Transverse colon (tissue), 4 donors: ENCODE results near the gene YTHDC1. TPM values are rescaled to one million over a fixed set of nuclear protein-coding genes. Genes with fewer than 3 reads are reported as not detected.

Experiments
- DNase-seq: peaks from one replicate; pipeline ENCODE4 v3.0.0-alpha.2; 2019
- H3K27ac ChIP-seq, 4 donors: fragments of 200-600 bp; sonication (generic); 2 replicates each; pipeline ENCODE4 v1.5.1; 2016 to 2018; ENCODE audit warnings: inconsistent platforms in 4 of 4
- H3K27me3 ChIP-seq: fragments of 200-600 bp; sonication (generic); 2 replicates; pipeline ENCODE4 v1.5.1; 2017; ENCODE audit warnings: inconsistent platforms
- H3K36me3 ChIP-seq, 4 donors: fragments of 200-600 bp; sonication (generic); 2 replicates each; pipeline ENCODE4 v1.5.1; 2017 to 2019; ENCODE audit warnings: inconsistent platforms in 4 of 4
- H3K4me1 ChIP-seq, 4 donors: fragments of 200-600 bp; sonication (generic); 2 replicates each; pipeline ENCODE4 v1.5.1; 2017 to 2020; ENCODE audit warnings: inconsistent platforms in 4 of 4
- H3K4me3 ChIP-seq, 4 donors: fragments of 200-600 bp; sonication (generic); 1 replicate in 1 of 4; 2 replicates in 3 of 4; pipeline versions ENCODE4 v1.5.1 to v1.6.1; 2017 to 2019; ENCODE audit warnings: inconsistent platforms in 4 of 4
- H3K9me3 ChIP-seq, 2 donors: fragments of 200-600 bp; sonication (generic); 2 replicates each; pipeline ENCODE4 v1.5.1; 2017 to 2019; ENCODE audit warnings: inconsistent platforms in 2 of 2
- EP300 ChIP-seq: sonication (generic); formaldehyde crosslinking; IDR thresholded peaks from one replicate; pipeline ENCODE4 v1.6.1; 2017; ENCODE audit warnings: antibody characterized with exemption, low read depth
- POLR2A ChIP-seq: fragments of 450-650 bp; IDR thresholded peaks from one replicate; pipeline ENCODE4 v1.6.1; 2016; ENCODE audit warnings: antibody characterized with exemption, mild to moderate bottlenecking, moderate library complexity
- POLR2AphosphoS5 ChIP-seq, 3 donors: sonication (generic); formaldehyde crosslinking; IDR thresholded peaks; one replicate each; pipeline ENCODE4 v1.6.1; 2016; ENCODE audit warnings: antibody characterized with exemption in 3 of 3
- WGBS, 2 donors: methylation state at CpG; one replicate each; pipeline ENCODE4 v1.1.5; 2018; ENCODE audit warnings: low coverage in 1 of 2; 5-methylcytosine and 5-hydroxymethylcytosine counted together
- in situ Hi-C, 4 donors: fragments of 200-750 bp; cut with MboI; loops; one replicate each; pipeline versions ENCODE4 v1.15.0 to v1.15.1; 2017; ENCODE audit warnings: low sequenced_read_pairs in 3 of 4, low pct_ligation_motif_present in 1 of 4, low pct_unique_long_range_greater_than_20kb in 1 of 4
- intact Hi-C: fragments of 100-400 bp; cut with DNase I; formaldehyde crosslinking; loops from one replicate; pipeline ENCODE4 v1.15.1; 2023; ENCODE audit warnings: low total_unique reads
- total RNA-seq, 4 donors: library from RNA; depleted of rRNA; stranded (reverse); fragments of >200 nt; gene quantifications; one replicate each; pipeline ENCODE4 v1.1.0, GENCODE V29; 2016
- TF ChIP-seq, protein P1 (sequence below), 5 experiments: fragments of 200-600 bp in 3 of 5; fragments of 450-650 bp in 2 of 5; sonication (generic) in 3 of 5; IDR thresholded peaks; 1 replicate in 2 of 5; 2 replicates in 3 of 5; pipeline ENCODE4 v1.5.1; 2016 to 2017; ENCODE audit warnings: antibody characterized with exemption in 5 of 5, inconsistent platforms in 3 of 5, mild to moderate bottlenecking in 2 of 5, moderate library complexity in 1 of 5

YTHDC1 gene
- total RNA-seq, 4 donors from 2014 or later = 47.4 to 183 (median 82.7) TPM

DNA sequence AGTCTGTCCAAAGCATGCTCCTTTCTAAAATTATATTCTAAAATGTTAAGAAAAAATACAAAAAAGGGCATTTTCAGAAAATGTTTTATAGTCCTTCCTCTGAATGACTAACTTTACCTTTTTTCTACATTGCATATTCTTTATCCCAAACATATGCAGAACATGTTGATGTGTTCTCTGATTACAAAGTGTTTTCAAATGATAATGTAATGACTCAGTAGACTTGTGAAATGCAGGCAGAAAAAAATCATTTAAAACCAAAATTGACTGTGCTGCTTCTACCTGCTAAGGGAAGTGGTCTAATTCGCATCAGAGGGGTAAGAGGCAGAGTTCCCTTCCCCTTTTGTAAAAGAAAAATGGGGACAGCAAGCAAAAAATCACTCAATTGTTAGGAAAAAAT is 22.7 kb upstream of the YTHDC1 start:
- Histone ChIP-seq H3K4me1 (no peaks in the 10 kb centered on the region), H3K27me3 (no peaks in the 10 kb centered on the region), H3K9me3 (no peaks in the 10 kb centered on the region), H3K36me3 (no peaks in the 10 kb centered on the region), H3K4me3 (no peak overlapping the region), H3K27ac (no peak overlapping the region)
- intact Hi-C loops = no loop called here
- no peak for TF ChIP-seq EP300
- TF ChIP-seq, protein P1, sequence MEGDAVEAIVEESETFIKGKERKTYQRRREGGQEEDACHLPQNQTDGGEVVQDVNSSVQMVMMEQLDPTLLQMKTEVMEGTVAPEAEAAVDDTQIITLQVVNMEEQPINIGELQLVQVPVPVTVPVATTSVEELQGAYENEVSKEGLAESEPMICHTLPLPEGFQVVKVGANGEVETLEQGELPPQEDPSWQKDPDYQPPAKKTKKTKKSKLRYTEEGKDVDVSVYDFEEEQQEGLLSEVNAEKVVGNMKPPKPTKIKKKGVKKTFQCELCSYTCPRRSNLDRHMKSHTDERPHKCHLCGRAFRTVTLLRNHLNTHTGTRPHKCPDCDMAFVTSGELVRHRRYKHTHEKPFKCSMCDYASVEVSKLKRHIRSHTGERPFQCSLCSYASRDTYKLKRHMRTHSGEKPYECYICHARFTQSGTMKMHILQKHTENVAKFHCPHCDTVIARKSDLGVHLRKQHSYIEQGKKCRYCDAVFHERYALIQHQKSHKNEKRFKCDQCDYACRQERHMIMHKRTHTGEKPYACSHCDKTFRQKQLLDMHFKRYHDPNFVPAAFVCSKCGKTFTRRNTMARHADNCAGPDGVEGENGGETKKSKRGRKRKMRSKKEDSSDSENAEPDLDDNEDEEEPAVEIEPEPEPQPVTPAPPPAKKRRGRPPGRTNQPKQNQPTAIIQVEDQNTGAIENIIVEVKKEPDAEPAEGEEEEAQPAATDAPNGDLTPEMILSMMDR (IDR thresholded peaks at IDR 0.05) = no peak
- TF ChIP-seq POLR2AphosphoS5 (IDR thresholded peaks at IDR 0.05) = no peak
- DNase-seq = no peak
- in situ Hi-C loops = loop anchor here in 2 of 4 donors (10.0 kb wide), 1 partner anchor 98 kb away; no protein-coding TSS in a partner anchor
- WGBS, 2 donors = 80 to 88% methylated on average over 1 of the region's 1 CpG

DNA sequence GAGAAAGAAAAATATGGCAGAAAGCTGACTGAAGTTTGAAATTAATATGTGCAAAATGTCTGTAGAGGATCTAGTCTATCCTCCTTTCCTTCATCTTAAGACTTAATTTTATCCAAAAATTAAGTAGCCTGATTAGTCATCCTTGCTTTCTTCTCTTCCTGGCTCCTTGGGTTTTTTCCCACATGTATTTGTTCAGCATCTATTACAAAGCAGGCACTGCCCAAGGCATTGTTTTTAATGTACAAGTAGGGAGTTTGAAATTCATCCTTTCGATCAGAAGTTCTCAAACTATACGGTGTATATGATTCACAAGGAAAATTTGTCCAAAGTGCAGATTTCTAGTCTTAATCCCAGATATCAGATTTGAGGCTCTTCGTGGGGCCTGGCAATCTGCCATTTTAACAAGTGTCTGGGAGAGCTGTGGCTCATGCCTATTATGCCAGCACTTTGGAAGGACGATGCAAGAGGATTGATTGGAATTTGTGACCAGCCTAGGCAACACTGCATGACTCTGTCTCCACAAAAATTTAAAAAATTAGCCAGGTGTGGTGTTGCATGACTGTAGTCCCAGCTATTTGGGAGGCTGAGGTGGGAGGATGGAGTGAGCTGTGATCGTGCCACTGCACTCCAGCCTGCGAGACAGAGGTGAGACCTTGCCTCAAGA is 19.4 kb upstream of the YTHDC1 start:
- H3K4me3 ChIP-seq = no peak overlapping the region
- no peaks in the 10 kb centered on the region for H3K4me1 ChIP-seq
- no peaks in the 10 kb centered on the region for H3K36me3 ChIP-seq
- no peak for DNase-seq
- no peak for TF ChIP-seq POLR2A
- TF ChIP-seq, protein P1 (IDR thresholded peaks at IDR 0.05) = no peak
- TF ChIP-seq EP300 = no peak
- TF ChIP-seq POLR2AphosphoS5 (IDR thresholded peaks at IDR 0.05) = no peak
- H3K9me3 ChIP-seq = no peaks in the 10 kb centered on the region
- intact Hi-C loops = no loop called here
- no peak overlapping the region for H3K27ac ChIP-seq
- in situ Hi-C loops = no loop called here
- WGBS, 2 donors = 90% methylated on average over 2 to 6 of the region's 6 CpGs
- H3K27me3 ChIP-seq = no peaks in the 10 kb centered on the region

DNA sequence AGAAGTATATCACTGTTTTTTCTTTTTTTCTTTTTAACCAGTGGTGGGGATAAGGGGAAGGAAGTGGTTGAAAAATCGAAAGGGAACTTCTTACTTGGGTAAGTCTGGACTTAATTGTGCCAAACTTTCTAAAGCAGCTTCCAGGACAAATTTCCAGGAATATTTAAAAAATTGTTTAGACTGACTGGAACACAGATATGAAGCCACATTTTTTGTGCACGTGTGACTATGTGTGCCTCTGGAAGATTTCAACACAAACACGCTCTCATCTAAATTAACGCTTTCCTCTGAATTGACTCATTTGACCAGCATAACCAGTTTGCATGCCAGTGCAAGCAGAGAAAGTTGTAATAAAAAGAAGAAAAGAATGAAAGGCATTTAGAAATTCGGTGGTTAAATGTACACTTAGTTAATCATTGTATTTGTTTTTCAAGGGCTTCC is 18.8 kb upstream of the YTHDC1 start:
- TF ChIP-seq POLR2A = no peak
- TF ChIP-seq POLR2AphosphoS5 (IDR thresholded peaks at IDR 0.05) = no peak
- in situ Hi-C loops (no loop called here), intact Hi-C loops (no loop called here)
- 30 to 34% methylated on average over 5 of the region's 5 CpGs for WGBS, 2 donors
- Histone ChIP-seq H3K4me3 (no peak overlapping the region), H3K27me3 (no peaks in the 10 kb centered on the region), H3K4me1 (no peaks in the 10 kb centered on the region), H3K27ac (no peak overlapping the region), H3K9me3 (no peaks in the 10 kb centered on the region), H3K36me3 (no peaks in the 10 kb centered on the region)
- DNase-seq = no peak

DNA sequence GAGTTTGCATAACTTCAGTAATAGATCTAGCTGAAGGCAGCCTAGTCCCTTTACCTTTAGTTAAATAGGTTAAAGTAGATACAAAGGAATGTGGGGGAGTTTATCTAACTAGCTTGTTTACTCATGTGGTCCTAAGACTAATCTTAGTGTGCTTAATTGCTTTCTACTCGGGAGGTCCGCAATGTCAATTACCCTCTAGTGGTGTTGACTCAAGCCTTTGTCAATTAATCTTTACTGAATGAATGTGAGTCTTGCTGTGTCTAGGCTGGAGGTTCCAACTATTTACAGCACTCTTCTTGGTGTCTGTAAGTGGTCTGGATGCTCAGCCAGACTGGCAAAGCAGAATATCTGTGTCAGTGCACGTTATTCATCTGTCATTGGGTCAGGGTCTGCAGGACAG is 17.9 kb upstream of the YTHDC1 start:
- no peaks in the 10 kb centered on the region for H3K27me3 ChIP-seq
- H3K36me3 ChIP-seq = no peaks in the 10 kb centered on the region
- no peak overlapping the region for H3K27ac ChIP-seq
- no peak for DNase-seq
- 64% methylated on average over 3 of the region's 3 CpGs; no CpG with 5 or more reads in 1 of the 2 donors for WGBS, 2 donors
- TF ChIP-seq EP300 (no peak), POLR2A (no peak), POLR2AphosphoS5 (IDR thresholded peaks at IDR 0.05) (no peak)
- TF ChIP-seq, protein P1 (IDR thresholded peaks at IDR 0.05) = no peak
- in situ Hi-C loops (no loop called here), intact Hi-C loops (no loop called here)
- no peak overlapping the region for H3K4me3 ChIP-seq
- no peaks in the 10 kb centered on the region for H3K9me3 ChIP-seq
- H3K4me1 ChIP-seq = no peaks in the 10 kb centered on the region

DNA sequence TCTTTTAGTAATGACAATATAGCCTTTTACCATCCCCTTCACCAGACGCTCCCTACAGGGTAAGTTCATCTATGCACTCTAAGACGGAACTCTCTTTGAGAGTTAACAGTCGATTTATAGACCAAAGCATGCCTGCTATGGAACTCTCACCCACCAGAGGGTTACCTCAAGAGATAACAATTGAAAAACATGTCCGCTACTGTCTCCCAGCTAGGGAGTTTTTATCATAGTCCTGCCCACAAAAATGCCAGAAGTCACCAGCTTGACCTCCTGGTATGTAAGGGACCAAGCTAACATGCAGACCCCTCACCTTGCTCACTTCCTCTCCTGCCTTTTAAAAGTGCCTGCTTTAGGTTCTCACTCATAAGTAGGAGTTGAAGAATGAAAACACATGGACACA is 16.7 kb upstream of the YTHDC1 start:
- H3K4me1 ChIP-seq = no peaks in the 10 kb centered on the region
- no peak overlapping the region for H3K4me3 ChIP-seq
- intact Hi-C loops (no loop called here), in situ Hi-C loops (no loop called here)
- DNase-seq = no peak
- 87 to 89% methylated on average over 4 of the region's 4 CpGs for WGBS, 2 donors
- H3K27ac ChIP-seq = no peak overlapping the region
- no peaks in the 10 kb centered on the region for H3K36me3 ChIP-seq
- no peaks in the 10 kb centered on the region for H3K27me3 ChIP-seq
- H3K9me3 ChIP-seq = no peaks in the 10 kb centered on the region
- TF ChIP-seq POLR2A = no peak
- no peak for TF ChIP-seq POLR2AphosphoS5 (IDR thresholded peaks at IDR 0.05)
- TF ChIP-seq, protein P1 (IDR thresholded peaks at IDR 0.05) = no peak
